Fibroblast of villous mesenchyme (primary cell): ENCODE data around the gene SLC35A3. TPM values are rescaled to one million over a fixed set of nuclear protein-coding genes. Genes with fewer than 3 reads are reported as not detected.
"Not testable (repeated sequence)": the region's sequence is repeated elsewhere in the genome, so short reads cannot be mapped to it uniquely, and the experiment has no call there.

ENCODE experiments used
- DNase-seq: peaks from one replicate; pipeline ENCODE4 v3.0.0-alpha.2; 2010; ENCODE audit warnings: low read depth
- H3K4me3 ChIP-seq: 2 replicates; pipeline ENCODE4 v1.5.1; 2011; ENCODE audit warnings: low read depth, mild to moderate bottlenecking, low read length
- total RNA-seq: library from RNA; depleted of rRNA; stranded (reverse); fragments of >200 nt; gene quantifications from 2 replicates; pipeline ENCODE4 v1.2.3, GENCODE V29; 2012
- TF ChIP-seq, protein P1 (sequence below): IDR thresholded peaks from 2 replicates; pipeline ENCODE4 v1.5.1; 2012; ENCODE audit warnings: low read depth, mild to moderate bottlenecking, low read length; ENCODE audit not compliant: insufficient read depth

The SLC35A3 gene
- total RNA-seq, 1 donor, result 28.1 TPM

DNA sequence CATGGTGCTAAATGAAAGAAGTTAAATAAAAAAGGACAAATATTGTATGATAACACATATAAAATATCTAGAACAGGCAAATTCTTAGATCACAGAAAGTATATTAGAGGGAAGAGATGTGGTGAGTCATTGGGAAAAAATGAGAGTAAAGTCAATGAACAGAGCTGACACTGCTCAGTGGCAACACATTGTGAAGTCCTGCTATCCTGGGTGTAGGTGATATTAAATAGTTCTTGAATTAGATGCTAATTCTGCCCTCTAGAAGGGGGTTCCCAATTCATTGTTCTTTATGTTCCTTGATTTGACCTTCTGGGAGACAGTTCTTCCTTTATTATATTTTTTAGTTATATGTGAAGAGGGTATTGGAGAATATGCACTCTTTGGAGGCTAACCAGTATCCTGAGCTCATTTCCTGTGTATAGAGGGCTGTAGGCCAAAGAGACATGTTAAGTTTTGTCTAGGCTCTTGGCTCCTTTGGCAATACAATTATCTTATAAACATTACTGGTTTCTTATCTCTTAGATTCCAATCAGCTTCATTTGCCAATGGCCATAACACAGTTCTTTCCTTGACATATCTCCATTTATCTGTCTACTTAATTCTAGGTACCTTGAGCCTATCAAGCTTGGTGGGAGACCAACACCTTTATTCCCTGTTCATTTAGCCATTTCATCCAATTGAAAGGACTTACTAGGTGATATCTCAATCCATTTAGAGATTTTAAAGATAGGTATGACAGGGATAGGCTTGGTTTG is 6.6 kb upstream of the SLC35A3 start:
- TF ChIP-seq, protein P1, sequence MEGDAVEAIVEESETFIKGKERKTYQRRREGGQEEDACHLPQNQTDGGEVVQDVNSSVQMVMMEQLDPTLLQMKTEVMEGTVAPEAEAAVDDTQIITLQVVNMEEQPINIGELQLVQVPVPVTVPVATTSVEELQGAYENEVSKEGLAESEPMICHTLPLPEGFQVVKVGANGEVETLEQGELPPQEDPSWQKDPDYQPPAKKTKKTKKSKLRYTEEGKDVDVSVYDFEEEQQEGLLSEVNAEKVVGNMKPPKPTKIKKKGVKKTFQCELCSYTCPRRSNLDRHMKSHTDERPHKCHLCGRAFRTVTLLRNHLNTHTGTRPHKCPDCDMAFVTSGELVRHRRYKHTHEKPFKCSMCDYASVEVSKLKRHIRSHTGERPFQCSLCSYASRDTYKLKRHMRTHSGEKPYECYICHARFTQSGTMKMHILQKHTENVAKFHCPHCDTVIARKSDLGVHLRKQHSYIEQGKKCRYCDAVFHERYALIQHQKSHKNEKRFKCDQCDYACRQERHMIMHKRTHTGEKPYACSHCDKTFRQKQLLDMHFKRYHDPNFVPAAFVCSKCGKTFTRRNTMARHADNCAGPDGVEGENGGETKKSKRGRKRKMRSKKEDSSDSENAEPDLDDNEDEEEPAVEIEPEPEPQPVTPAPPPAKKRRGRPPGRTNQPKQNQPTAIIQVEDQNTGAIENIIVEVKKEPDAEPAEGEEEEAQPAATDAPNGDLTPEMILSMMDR, result no peak
- peak; percentile 35 for DNase-seq
- no peak overlapping the region for H3K4me3 ChIP-seq

DNA sequence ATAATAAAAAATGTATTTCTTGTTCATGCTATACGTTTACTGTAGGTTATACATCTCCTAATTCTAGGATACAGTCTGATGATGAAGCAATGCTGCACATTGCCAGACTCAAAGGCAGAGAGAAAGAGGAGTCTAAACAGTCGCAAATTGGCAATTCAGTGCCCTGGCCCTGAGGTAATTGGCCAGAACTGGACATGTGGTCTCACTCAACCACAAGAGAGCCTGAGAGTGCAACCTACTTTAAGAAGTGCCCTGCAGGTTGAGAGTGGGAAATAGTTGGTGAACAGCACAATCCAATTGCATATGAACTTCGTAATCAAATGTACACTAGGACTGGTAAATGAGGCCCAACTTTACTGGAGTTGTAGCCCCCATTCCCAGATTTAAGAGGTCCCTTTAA is 5.0 kb upstream of the SLC35A3 start:
- TF ChIP-seq, protein P1, result no peak
- no peak overlapping the region for H3K4me3 ChIP-seq
- DNase-seq, result no peak

DNA sequence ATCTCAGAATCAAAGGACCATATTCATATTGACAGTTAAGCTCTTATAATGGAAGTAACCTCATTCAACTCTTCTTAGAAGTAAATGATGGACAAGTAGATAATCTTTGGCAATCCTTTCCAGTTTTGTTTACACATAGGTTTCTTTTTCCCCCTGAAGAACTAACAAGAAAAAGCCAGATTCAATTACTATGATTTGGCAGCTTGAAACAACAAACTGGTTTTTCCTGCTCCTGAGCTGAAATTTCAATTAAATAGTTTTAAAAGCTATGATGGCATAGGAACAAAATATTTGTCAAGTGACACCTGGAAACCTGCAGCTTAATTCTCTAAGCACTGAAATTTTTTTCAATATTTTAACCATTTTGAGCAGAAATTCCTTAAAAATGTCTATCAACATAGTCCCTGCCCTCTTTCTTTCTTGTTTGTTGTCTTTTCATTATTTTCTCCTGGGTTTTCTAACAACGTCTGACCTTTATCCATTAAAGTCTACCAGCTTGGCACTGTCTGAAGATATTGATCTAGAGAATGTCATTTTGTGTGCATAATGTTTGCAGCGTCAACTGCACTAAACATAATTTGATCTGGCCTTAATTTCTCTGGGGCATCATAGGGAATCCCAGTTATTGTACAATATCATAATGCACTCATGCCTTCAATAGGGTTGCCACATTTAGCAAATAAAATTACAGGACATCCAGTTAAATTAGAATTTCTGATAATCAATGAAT is 4.0 kb upstream of the SLC35A3 start:
- no peak for DNase-seq
- no peak overlapping the region for H3K4me3 ChIP-seq
- TF ChIP-seq, protein P1, result no peak

DNA sequence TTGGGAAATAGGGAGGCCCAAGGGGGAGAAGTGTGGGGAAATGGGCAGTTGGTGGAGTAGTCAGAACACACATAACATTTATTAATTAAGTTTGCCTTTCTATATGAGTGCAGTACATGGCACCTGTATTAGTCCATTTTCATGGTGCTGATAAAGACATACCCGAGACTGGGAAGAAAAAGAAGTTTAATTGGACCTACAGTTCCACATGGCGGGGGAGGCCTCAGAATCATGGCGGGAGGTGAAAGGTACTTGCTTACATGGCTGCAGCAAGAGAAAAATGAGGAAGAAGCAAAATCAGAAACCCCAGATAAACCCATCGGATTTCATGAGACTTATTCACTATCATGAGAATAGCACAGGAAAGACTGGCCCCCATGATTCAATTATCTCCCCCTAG is 1.6 kb upstream of the SLC35A3 start:
- TF ChIP-seq, protein P1, result no peak
- no peak overlapping the region for H3K4me3 ChIP-seq
- no peak for DNase-seq

DNA sequence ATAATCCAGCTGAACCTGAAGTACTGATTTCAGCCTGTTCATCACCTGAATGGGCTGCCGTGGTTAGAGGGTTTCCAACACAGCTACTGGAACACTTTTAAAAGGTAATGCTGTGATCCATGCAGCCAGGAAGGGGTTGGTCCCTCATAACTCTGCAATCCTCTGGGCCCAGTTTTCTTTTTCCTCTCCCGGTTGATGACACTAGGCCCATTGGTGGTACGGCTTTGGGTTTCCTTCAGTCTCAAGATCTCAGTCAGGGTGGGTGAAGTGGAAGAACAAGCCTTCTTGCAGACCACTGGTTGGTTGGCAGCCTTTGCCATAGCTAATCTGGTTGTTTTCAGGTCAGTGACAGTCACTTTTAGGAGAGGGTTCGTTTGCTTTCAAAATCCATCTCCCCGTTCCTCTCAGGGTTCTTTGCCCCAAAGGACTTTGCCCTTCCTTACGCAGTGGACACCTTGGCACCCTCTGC is 502 bp upstream of the SLC35A3 start:
- TF ChIP-seq, protein P1, result no peak
- H3K4me3 ChIP-seq, result peak overlapping the region; percentile 97
- no peak for DNase-seq

DNA sequence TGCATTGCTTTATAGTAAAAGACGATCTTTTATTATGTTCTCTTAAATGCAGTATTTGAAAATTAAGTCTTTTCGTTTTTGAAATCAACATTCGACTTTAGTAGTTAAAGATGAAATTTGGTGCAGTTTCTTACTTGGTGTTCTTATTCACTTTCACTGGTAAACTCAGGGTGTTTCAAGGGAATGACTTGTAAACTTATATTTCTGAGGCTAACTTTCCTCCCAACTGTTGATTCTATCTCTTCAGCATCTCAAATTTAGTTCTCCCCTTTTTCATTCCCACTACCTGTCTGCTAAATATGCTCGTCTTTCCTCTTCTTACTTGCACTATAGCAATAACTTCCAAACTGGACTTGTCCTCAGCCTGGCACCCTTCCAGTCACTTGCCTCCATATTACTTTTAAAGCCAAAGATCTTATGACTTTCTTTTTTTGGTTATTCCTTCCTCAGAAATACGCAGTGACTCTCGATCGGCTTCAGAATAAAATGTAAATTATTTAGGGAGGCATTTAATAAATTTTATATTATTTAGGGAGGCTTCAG is 988 bp downstream of the SLC35A3 start:
- DNase-seq, result no peak
- TF ChIP-seq, protein P1, result no peak
- H3K4me3 ChIP-seq, result peak overlapping the region; percentile 97

DNA sequence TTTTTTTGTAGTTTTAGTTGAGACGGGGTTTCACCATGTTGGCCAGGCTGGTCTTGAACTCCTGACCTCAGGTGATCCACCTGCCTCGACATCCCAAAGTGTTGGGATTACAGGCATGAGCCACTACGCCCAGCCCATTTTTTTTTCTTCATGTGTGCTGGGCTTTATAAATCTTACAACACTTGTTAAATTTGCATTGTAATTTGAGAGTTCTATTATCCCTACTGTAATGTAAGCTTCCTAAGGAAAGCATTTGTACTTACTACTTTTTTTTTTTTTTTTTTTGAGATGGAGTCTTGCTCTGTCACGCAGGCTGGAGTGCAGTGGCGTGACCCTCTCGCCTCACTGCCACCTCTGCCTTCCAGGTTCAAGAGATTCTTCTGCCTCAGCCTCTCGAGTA is 2.3 kb downstream of the SLC35A3 start:
- not testable (repeated sequence) for DNase-seq, H3K4me3 ChIP-seq
